H1 (cell line): Measurements from ENCODE around the gene STEAP4. TPM values are rescaled to one million over a fixed set of nuclear protein-coding genes. Genes with fewer than 3 reads are reported as not detected.

Experiments
- BCL11A ChIP-seq, 2 experiments: IDR thresholded peaks; one replicate each; pipeline ENCODE4 v1.6.1; 2011; ENCODE audit warnings: low read depth in 2 of 2, low read length in 2 of 2, mild to moderate bottlenecking in 2 of 2
- MAFK ChIP-seq: IDR thresholded peaks from 2 replicates; pipeline ENCODE4 v1.6.1; 2012; ENCODE audit warnings: low read depth, mild to moderate bottlenecking, improper control_type of control experiment, low read length
- POLR2A ChIP-seq, 2 experiments: IDR thresholded peaks; 1 replicate in 1 of 2; 2 replicates in 1 of 2; pipeline ENCODE4 v1.6.1; 2011; ENCODE audit warnings: low read depth in 2 of 2, low read length in 2 of 2, mild to moderate bottlenecking in 2 of 2; ENCODE audit errors: control extremely low read depth in 1 of 2
- polyA plus RNA-seq, 7 experiments: library from polyadenylated mRNA; depleted of rRNA in 3 of 7; stranded (reverse) in 5 of 7; unstranded in 2 of 7; fragments of >200 nt in 5 of 7; fragments of 200-250 nt in 2 of 7; gene quantifications; 1 replicate in 5 of 7; 2 replicates in 1 of 7; 4 replicates in 1 of 7; pipeline versions ENCODE4 v1.2.1 to v1.2.3, GENCODE V29; 2011 to 2013; ENCODE audit warnings: missing spikeins in 2 of 7, mixed read lengths in 2 of 7
- total RNA-seq: library from RNA; stranded (reverse); fragmentation: NEBNext Ultra II Directional; extraction: Animal tissue kit (Norgen Biotek cat#: 25700); gene quantifications from 2 replicates; pipeline ENCODE4 v1.2.1, GENCODE V29; 2021
- TF ChIP-seq, protein P1 (sequence below): IDR thresholded peaks from 2 replicates; pipeline ENCODE4 v1.6.1; 2011; ENCODE audit warnings: low read depth, mild to moderate bottlenecking, low read length; ENCODE audit not compliant: insufficient read depth

STEAP4 gene
- total and polyA plus RNA-seq, 2 of the 8 experiments (the other 6 are each of a cell fraction or from before 2014, with no cell fraction given): under 0.01 TPM; not detected in 1

- TF ChIP-seq, protein P1, sequence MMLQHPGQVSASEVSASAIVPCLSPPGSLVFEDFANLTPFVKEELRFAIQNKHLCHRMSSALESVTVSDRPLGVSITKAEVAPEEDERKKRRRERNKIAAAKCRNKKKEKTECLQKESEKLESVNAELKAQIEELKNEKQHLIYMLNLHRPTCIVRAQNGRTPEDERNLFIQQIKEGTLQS: no peak
- no peak for TF ChIP-seq BCL11A (IDR thresholded peaks at IDR 0.05; ENCODE audit: low read depth in 2 of 2, low read length in 2 of 2)
- TF ChIP-seq POLR2A (IDR thresholded peaks at IDR 0.05; ENCODE audit: control extremely low read depth in 1 of 2, low read depth in 2 of 2, low read length in 2 of 2): no peak
- no peak for TF ChIP-seq MAFK
Observed at GRCh38 chr7:88331322-88331721, 24.6 kb upstream of the STEAP4 start (continued).
